Measurements from ENCODE around the gene FBXL20.
"Not testable (repeated sequence)": the region's sequence is repeated elsewhere in the genome, so short reads cannot be mapped to it uniquely, and the experiment has no call there.

Gene FBXL20

DNA sequence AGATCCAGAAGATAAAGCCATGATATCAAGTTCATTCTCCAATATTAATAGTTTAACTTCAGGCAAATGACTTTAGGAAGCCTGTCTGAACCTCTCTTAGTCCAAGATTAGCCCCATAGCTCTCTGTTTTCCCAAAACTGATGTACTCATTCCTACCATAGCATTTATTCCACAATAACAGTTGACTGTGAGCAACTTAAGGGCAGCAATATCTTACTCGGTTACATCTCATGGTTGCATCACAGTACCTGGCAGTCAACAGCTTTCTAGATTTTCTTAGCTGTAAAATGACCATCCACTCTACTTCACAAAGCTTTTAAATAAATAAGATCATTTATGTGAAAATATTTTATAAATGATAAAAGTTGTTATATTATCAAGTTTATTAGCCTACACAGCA, 117.5 kb downstream of the FBXL20 start:
- no peaks in the 10 kb centered on the region for H3K27me3 ChIP-seq (ENCODE audit: control insufficient read depth, insufficient read depth, low read length)
- peaks cover 11% of the 10 kb centered on the region for H3K4me1 ChIP-seq (ENCODE audit: control insufficient read depth, insufficient read depth, low read length)
- H3K4me3 ChIP-seq (ENCODE audit: low read depth, low read length), result no peak overlapping the region
- H3K9me3 ChIP-seq (ENCODE audit: control insufficient read depth, insufficient read depth, low read depth, low read length), result no peaks in the 10 kb centered on the region
- no peaks in the 10 kb centered on the region for H3K36me3 ChIP-seq (ENCODE audit: control insufficient read depth, insufficient read depth, low read length)
- no peak overlapping the region for H3K9ac ChIP-seq (ENCODE audit: low read length)
- H3K27ac ChIP-seq (ENCODE audit: low read depth, low read length), result no peak overlapping the region

- Histone ChIP-seq H3K9ac (ENCODE audit: low read length) (no peak overlapping the region), H3K27me3 (ENCODE audit: control insufficient read depth, insufficient read depth, low read length) (no peaks in the 10 kb centered on the region), H3K27ac (ENCODE audit: low read depth, low read length) (no peak overlapping the region), H3K4me1 (ENCODE audit: control insufficient read depth, insufficient read depth, low read length) (peaks cover 11% of the 10 kb centered on the region), H3K36me3 (ENCODE audit: control insufficient read depth, insufficient read depth, low read length) (peaks cover 2% of the 10 kb centered on the region; the same call in 1 of the 2 replicates), H3K4me3 (ENCODE audit: low read depth, low read length) (no peak overlapping the region), H3K9me3 (ENCODE audit: control insufficient read depth, insufficient read depth, low read depth, low read length) (no peaks in the 10 kb centered on the region)
Observed at GRCh38 chr17:39283098-39283497, 118.3 kb downstream of the FBXL20 start.

- Histone ChIP-seq H3K9me3 (ENCODE audit: control insufficient read depth, insufficient read depth, low read depth, low read length) (no peaks in the 10 kb centered on the region), H3K4me3 (ENCODE audit: low read depth, low read length) (no peak overlapping the region), H3K9ac (ENCODE audit: low read length) (no peak overlapping the region), H3K36me3 (ENCODE audit: control insufficient read depth, insufficient read depth, low read length) (peaks cover 6% of the 10 kb centered on the region; the same call in 1 of the 2 replicates), H3K27me3 (ENCODE audit: control insufficient read depth, insufficient read depth, low read length) (no peaks in the 10 kb centered on the region), H3K4me1 (ENCODE audit: control insufficient read depth, insufficient read depth, low read length) (peaks cover 11% of the 10 kb centered on the region), H3K27ac (ENCODE audit: low read depth, low read length) (no peak overlapping the region)
Observed at GRCh38 chr17:39281806-39282205, 119.6 kb downstream of the FBXL20 start.

GRCh38 chr17:39278246-39278645, 123.2 kb downstream of the FBXL20 start:
- H3K9me3 ChIP-seq (ENCODE audit: control insufficient read depth, insufficient read depth, low read depth, low read length); H3K9ac ChIP-seq (ENCODE audit: low read length); H3K27me3 ChIP-seq (ENCODE audit: control insufficient read depth, insufficient read depth, low read length); H3K4me3 ChIP-seq (ENCODE audit: low read depth, low read length); H3K27ac ChIP-seq (ENCODE audit: low read depth, low read length): not testable (repeated sequence)
- peaks cover 11% of the 10 kb centered on the region for H3K4me1 ChIP-seq (ENCODE audit: control insufficient read depth, insufficient read depth, low read length)
- H3K36me3 ChIP-seq (ENCODE audit: control insufficient read depth, insufficient read depth, low read length), result peaks cover 15% of the 10 kb centered on the region

GRCh38 chr17:39277110-39277509, 124.3 kb downstream of the FBXL20 start:
- Histone ChIP-seq H3K9ac (ENCODE audit: low read length) (no peak overlapping the region), H3K4me1 (ENCODE audit: control insufficient read depth, insufficient read depth, low read length) (peaks cover 11% of the 10 kb centered on the region), H3K9me3 (ENCODE audit: control insufficient read depth, insufficient read depth, low read depth, low read length) (no peaks in the 10 kb centered on the region), H3K4me3 (ENCODE audit: low read depth, low read length) (no peak overlapping the region), H3K27me3 (ENCODE audit: control insufficient read depth, insufficient read depth, low read length) (no peaks in the 10 kb centered on the region), H3K27ac (ENCODE audit: low read depth, low read length) (no peak overlapping the region), H3K36me3 (ENCODE audit: control insufficient read depth, insufficient read depth, low read length) (peaks cover 15% of the 10 kb centered on the region)

DNA sequence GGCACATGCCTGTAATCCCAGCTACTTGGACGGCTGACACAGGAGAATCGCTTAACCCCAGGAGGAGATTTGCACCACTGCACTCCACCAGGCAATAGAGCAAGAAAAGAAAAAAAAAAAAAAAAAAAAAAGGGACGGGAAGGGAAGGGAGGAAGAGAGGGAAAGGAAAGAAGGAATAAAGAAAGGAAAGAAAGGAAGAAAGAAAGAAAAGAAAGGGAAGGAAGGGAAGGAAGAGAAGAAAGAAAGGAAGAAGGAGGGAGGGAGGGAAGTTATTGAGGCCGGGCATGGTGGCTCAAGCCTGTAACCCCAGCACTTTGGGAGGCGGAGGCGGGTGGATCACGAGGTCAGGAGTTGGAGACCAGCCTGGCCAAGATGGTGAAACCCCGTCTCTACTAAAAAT, 125.3 kb downstream of the FBXL20 start:
- Histone ChIP-seq H3K4me1 (ENCODE audit: control insufficient read depth, insufficient read depth, low read length) (peaks cover 6% of the 10 kb centered on the region), H3K9ac (ENCODE audit: low read length) (no peak overlapping the region), H3K27me3 (ENCODE audit: control insufficient read depth, insufficient read depth, low read length) (no peaks in the 10 kb centered on the region), H3K27ac (ENCODE audit: low read depth, low read length) (no peak overlapping the region), H3K9me3 (ENCODE audit: control insufficient read depth, insufficient read depth, low read depth, low read length) (no peaks in the 10 kb centered on the region), H3K36me3 (ENCODE audit: control insufficient read depth, insufficient read depth, low read length) (peaks cover 15% of the 10 kb centered on the region), H3K4me3 (ENCODE audit: low read depth, low read length) (no peak overlapping the region)

GRCh38 chr17:39271546-39271945, 129.9 kb downstream of the FBXL20 start:
- H3K36me3 ChIP-seq (ENCODE audit: control insufficient read depth, insufficient read depth, low read length), result peaks cover 16% of the 10 kb centered on the region
- H3K9me3 ChIP-seq (ENCODE audit: control insufficient read depth, insufficient read depth, low read depth, low read length), result no peaks in the 10 kb centered on the region
- H3K4me1 ChIP-seq (ENCODE audit: control insufficient read depth, insufficient read depth, low read length), result no peaks in the 10 kb centered on the region
- no peak overlapping the region for H3K4me3 ChIP-seq (ENCODE audit: low read depth, low read length)
- H3K27me3 ChIP-seq (ENCODE audit: control insufficient read depth, insufficient read depth, low read length), result no peaks in the 10 kb centered on the region
- no peak overlapping the region for H3K27ac ChIP-seq (ENCODE audit: low read depth, low read length)
- no peak overlapping the region for H3K9ac ChIP-seq (ENCODE audit: low read length)

DNA sequence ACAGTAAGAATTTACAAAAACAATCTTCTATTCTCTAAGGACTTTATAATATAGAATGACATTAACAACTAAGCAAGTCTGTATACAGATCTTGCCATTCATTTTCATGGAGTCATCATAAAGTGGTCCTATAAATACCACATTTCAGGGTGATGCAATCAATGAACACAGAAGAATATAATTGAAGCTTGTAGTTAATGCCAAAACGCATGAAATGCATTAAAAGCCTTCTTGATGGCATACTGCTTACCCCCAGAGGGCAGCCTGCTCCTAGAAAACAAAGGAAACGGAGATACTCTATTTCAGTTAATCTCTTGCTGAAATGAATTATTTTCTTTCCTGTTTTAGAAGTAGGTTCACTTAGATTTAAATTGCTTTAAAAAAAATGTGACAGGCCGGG, 130.5 kb downstream of the FBXL20 start:
- Histone ChIP-seq H3K4me3 (ENCODE audit: low read depth, low read length) (no peak overlapping the region), H3K4me1 (ENCODE audit: control insufficient read depth, insufficient read depth, low read length) (no peaks in the 10 kb centered on the region), H3K27me3 (ENCODE audit: control insufficient read depth, insufficient read depth, low read length) (no peaks in the 10 kb centered on the region), H3K9ac (ENCODE audit: low read length) (no peak overlapping the region), H3K27ac (ENCODE audit: low read depth, low read length) (no peak overlapping the region), H3K36me3 (ENCODE audit: control insufficient read depth, insufficient read depth, low read length) (peaks cover 16% of the 10 kb centered on the region), H3K9me3 (ENCODE audit: control insufficient read depth, insufficient read depth, low read depth, low read length) (no peaks in the 10 kb centered on the region)

DNA sequence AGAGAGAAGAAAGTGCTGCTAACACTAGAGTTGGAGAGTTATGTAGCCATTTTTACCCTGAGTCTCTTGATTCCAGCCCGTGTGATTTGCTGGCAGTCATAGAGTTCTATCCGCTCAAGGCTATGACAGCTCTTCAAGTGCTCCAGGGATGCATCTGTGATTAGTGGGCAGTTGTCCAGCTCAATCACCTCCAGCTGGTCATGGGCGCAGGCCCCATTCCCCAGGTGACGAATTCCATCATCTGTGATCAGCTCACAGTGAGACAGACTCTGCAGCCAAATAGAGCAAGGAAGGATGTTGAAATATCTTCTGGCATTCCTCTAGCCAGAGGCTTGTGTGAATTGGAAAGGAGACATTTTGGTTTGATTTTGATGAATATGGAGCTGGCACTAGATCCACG, 137.3 kb downstream of the FBXL20 start:
- no peak overlapping the region for H3K9ac ChIP-seq (ENCODE audit: low read length)
- H3K9me3 ChIP-seq (ENCODE audit: control insufficient read depth, insufficient read depth, low read depth, low read length), result no peaks in the 10 kb centered on the region
- H3K36me3 ChIP-seq (ENCODE audit: control insufficient read depth, insufficient read depth, low read length), result peaks cover 20% of the 10 kb centered on the region
- H3K4me1 ChIP-seq (ENCODE audit: control insufficient read depth, insufficient read depth, low read length), result no peaks in the 10 kb centered on the region
- no peak overlapping the region for H3K4me3 ChIP-seq (ENCODE audit: low read depth, low read length)
- H3K27ac ChIP-seq (ENCODE audit: low read depth, low read length), result no peak overlapping the region
- H3K27me3 ChIP-seq (ENCODE audit: control insufficient read depth, insufficient read depth, low read length), result no peaks in the 10 kb centered on the region

DNA sequence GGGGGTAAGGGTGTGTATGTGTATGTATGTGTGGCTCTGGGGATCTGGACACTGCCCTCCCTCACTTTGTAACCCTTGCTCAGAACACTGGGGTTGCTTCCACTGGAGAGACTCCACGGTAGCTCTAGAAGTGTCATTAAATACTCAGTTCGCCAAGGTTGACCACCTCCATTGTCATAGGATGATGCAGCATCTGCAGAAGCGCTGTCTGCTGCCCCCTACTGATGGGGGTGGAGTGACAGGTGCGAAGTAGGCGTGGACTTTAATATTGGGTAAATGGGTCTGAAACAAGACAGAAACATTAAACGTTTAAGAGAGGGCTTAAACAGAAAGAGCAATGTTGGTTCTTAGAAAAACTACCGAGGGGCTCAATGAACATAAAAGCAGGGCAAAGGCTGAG, 140.1 kb downstream of the FBXL20 start:
- no peaks in the 10 kb centered on the region for H3K4me1 ChIP-seq (ENCODE audit: control insufficient read depth, insufficient read depth, low read length)
- H3K4me3 ChIP-seq (ENCODE audit: low read depth, low read length), result no peak overlapping the region
- H3K9ac ChIP-seq (ENCODE audit: low read length), result no peak overlapping the region
- H3K36me3 ChIP-seq (ENCODE audit: control insufficient read depth, insufficient read depth, low read length), result peaks cover 29% of the 10 kb centered on the region
- H3K27ac ChIP-seq (ENCODE audit: low read depth, low read length), result no peak overlapping the region
- H3K9me3 ChIP-seq (ENCODE audit: control insufficient read depth, insufficient read depth, low read depth, low read length), result no peaks in the 10 kb centered on the region
- no peaks in the 10 kb centered on the region for H3K27me3 ChIP-seq (ENCODE audit: control insufficient read depth, insufficient read depth, low read length)

DNA sequence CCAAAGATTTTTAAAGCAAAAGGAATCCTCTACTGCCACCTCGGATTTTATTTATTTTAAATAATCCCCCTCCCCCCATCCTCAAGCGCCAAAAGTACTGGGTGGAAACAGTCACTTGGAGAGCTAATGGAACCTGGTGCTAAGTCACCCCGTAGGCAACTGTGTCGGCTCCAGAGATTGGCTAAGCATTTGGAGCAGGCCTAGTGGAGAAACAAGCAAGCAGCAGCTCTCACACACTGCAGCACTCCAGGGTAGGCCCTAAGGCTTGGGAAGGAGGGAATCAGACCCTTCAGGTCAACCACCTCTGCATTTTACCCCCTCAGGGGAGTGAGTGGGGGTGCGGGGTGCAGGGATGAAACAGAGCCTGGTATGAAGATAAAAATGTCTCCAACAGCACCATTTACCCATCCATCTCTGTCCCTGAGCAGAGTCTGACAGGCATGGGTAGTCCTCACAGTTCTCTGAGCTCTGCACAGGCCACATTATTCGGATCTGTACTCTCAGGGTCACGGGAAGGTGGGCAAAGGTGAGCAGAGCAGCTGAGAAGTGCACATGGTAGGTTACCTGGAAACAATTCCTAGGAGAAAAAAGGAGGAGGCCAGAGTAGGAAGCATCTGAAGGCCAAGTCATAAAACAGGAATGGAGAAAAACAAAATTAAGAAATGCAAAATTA, 148.5 kb downstream of the FBXL20 start:
- Histone ChIP-seq H3K27me3 (ENCODE audit: control insufficient read depth, insufficient read depth, low read length) (no peaks in the 10 kb centered on the region), H3K4me1 (ENCODE audit: control insufficient read depth, insufficient read depth, low read length) (peaks cover 3% of the 10 kb centered on the region; the same call in 1 of the 2 replicates), H3K36me3 (ENCODE audit: control insufficient read depth, insufficient read depth, low read length) (peaks cover 12% of the 10 kb centered on the region), H3K4me3 (ENCODE audit: low read depth, low read length) (no peak overlapping the region), H3K9me3 (ENCODE audit: control insufficient read depth, insufficient read depth, low read depth, low read length) (no peaks in the 10 kb centered on the region), H3K27ac (ENCODE audit: low read depth, low read length) (no peak overlapping the region), H3K9ac (ENCODE audit: low read length) (no peak overlapping the region)

Measured in HUES6 (cell line).